HFFc6 (cell line): ENCODE results near the gene GLG1. TPM values are rescaled to one million over a fixed set of nuclear protein-coding genes. Genes with fewer than 3 reads are reported as not detected.
"Not testable (repeated sequence)": the region's sequence is repeated elsewhere in the genome, so short reads cannot be mapped to it uniquely, and the experiment has no call there.

Experiments
- DNase-seq: peaks from one replicate; pipeline ENCODE4 v3.0.0-alpha.2; 2018
- H3K27ac Mint-ChIP-seq: 2 replicates; pipeline ENCODE4 v1.8.0; 2020; ENCODE audit warnings: mild to moderate bottlenecking, mixed read lengths
- H3K27me3 Mint-ChIP-seq: 2 replicates; pipeline ENCODE4 v1.8.0; 2021; ENCODE audit warnings: mild to moderate bottlenecking, moderate library complexity, mixed read lengths; ENCODE audit not compliant: insufficient read depth
- H3K36me3 Mint-ChIP-seq: 2 replicates; pipeline ENCODE4 v1.8.0; 2021; ENCODE audit warnings: low read depth, mixed read lengths
- H3K4me1 Mint-ChIP-seq: 2 replicates; pipeline ENCODE4 v1.8.0; 2020; ENCODE audit warnings: low read depth, mixed read lengths
- H3K4me3 Mint-ChIP-seq: 2 replicates; pipeline ENCODE4 v1.8.0; 2020; ENCODE audit warnings: mild to moderate bottlenecking, moderate library complexity, mixed read lengths
- H3K9me3 Mint-ChIP-seq: 2 replicates; pipeline ENCODE4 v1.8.0; 2020; ENCODE audit warnings: mild to moderate bottlenecking, mixed read lengths
- total RNA-seq, 6 experiments: library from RNA; stranded (reverse); fragmentation: NEBNext Ultra II Directional; extraction: Animal tissue kit (Norgen Biotek cat#: 25700); gene quantifications; 2 replicates in 1 of 6; 3 replicates in 5 of 6; pipeline ENCODE4 v1.2.3, GENCODE V29; 2021

The GLG1 gene
- total RNA-seq, 6 experiments from 2014 or later = 149 to 167 (median 161) TPM

DNA sequence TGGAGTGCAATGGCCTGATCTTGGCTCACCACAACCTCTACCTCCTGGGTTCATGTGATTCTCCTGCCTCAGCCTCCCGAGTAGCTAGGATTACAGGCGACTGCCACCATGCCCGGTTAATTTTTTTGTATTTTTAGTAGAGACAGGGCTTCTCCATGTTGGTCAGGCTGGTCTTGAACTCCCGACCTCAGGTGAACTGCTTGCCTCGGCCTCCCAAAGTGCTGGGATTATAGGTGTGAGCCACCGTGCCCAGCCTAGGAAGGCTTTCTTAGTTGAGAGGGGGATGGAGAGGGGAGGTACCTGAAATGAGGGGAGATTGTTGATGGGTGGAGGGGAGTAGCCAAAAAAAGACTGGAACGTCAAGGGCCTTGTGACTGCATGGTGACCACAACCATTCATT is 193.0 kb downstream of the GLG1 start:
- H3K36me3 Mint-ChIP-seq, H3K27me3 Mint-ChIP-seq, H3K9me3 Mint-ChIP-seq, H3K4me1 Mint-ChIP-seq, DNase-seq, H3K4me3 Mint-ChIP-seq, H3K27ac Mint-ChIP-seq: not testable (repeated sequence)

DNA sequence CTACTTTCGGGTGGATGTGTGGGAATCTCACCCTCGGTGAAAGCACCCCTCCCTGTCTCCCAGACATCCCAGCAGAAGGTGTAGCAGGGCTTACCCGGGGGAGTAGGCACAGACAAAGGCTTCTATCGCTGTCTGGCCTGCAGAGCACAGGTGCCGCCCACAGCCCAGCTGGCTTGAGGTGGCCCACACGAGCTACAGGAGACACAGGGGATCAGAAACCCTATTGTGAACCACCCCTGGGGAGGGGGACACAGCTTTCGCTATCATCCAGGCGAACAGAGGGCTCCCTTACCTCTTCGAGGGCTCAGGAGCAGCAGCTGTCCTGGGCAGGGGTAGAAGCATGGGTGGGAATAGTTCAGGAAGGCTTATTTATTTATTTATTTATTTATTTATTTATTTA is 193.4 kb downstream of the GLG1 start:
- not testable (repeated sequence) for H3K27ac Mint-ChIP-seq, H3K4me3 Mint-ChIP-seq, DNase-seq, H3K27me3 Mint-ChIP-seq, H3K9me3 Mint-ChIP-seq, H3K4me1 Mint-ChIP-seq, H3K36me3 Mint-ChIP-seq

DNA sequence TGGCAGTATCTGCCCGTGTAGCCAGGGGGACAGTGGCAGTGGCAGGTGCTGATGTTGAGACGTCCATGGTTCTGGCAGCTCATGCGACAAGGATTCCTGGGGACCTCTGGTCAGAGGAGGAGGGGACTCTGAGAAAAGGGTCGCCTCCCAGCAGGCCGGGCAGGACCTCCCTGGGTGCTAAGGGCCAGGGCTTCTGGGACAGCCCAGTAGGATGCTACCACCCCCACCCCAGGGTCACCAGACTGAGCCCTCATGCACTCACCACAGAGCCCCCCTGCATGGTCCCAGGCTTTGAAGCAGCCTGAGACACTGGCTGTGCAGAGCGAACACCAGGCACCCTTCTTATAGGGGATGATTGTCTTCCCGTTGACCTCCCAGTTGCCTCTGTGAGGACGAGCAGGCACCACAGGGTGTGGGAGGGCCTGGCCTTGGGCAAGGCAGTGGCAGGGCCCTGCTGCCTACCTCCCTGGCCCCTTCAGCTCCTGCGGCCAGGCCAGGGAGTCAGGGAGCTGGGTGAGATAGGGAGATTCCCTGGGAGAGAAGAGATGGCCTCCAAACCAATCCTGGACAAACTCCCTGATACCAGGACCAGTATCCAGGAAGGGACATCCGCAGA is 194.0 kb downstream of the GLG1 start:
- not testable (repeated sequence) for H3K27ac Mint-ChIP-seq, H3K36me3 Mint-ChIP-seq, H3K9me3 Mint-ChIP-seq, DNase-seq, H3K4me1 Mint-ChIP-seq, H3K4me3 Mint-ChIP-seq, H3K27me3 Mint-ChIP-seq

DNA sequence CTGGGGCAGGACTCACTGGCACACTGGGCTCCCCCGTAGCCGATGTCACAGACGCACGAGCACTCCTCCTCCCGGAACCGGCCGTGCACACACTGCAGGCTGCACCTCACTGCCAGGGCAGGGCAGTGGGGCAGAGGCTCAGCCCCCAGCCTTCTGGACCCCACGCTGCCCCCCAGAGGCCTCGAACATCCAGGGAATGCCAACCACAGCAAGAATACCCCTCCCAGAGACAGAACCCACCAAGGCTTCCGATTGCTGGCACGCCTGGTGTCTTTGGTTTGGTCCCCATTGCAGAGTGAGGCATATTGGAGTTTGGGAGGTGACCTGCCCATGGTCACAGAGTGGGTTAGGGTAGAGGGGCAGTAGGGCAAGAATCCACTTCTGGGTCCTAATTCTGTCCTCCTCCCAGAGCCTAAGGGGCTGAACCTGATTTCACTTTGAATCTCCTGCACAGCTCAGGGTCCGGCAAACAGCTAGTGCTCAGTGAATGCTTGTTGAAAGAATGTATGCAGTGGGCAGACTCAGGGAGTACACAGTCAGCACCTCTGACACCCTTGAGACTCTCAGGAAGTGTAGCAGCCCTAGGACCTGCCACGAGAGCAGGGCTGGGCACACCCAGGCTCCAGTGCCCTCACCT is 194.7 kb downstream of the GLG1 start:
- H3K36me3 Mint-ChIP-seq, H3K27ac Mint-ChIP-seq, H3K4me1 Mint-ChIP-seq, DNase-seq, H3K9me3 Mint-ChIP-seq, H3K27me3 Mint-ChIP-seq, H3K4me3 Mint-ChIP-seq: not testable (repeated sequence)

DNA sequence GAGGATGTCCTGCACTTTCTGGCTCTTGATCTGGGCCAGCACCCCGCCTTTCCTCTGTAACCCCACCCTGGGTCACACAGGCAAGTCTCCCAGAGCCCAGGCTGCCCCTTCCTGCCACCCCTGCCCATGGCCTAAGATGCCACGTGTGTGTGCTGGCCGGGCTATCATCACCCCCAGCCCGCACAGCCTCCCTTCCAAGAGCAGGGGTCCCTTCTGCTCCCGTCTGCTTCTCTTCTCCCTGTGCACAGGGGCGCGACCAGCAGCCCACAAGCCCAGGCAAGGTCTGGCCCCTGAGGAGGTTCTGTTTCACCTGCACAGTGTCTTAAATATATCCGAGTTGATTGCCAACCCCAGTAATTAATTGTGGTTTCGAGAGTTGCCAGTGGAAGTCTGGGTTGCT is 195.9 kb downstream of the GLG1 start:
- DNase-seq, H3K9me3 Mint-ChIP-seq, H3K36me3 Mint-ChIP-seq, H3K4me3 Mint-ChIP-seq, H3K4me1 Mint-ChIP-seq, H3K27ac Mint-ChIP-seq, H3K27me3 Mint-ChIP-seq: not testable (repeated sequence)

DNA sequence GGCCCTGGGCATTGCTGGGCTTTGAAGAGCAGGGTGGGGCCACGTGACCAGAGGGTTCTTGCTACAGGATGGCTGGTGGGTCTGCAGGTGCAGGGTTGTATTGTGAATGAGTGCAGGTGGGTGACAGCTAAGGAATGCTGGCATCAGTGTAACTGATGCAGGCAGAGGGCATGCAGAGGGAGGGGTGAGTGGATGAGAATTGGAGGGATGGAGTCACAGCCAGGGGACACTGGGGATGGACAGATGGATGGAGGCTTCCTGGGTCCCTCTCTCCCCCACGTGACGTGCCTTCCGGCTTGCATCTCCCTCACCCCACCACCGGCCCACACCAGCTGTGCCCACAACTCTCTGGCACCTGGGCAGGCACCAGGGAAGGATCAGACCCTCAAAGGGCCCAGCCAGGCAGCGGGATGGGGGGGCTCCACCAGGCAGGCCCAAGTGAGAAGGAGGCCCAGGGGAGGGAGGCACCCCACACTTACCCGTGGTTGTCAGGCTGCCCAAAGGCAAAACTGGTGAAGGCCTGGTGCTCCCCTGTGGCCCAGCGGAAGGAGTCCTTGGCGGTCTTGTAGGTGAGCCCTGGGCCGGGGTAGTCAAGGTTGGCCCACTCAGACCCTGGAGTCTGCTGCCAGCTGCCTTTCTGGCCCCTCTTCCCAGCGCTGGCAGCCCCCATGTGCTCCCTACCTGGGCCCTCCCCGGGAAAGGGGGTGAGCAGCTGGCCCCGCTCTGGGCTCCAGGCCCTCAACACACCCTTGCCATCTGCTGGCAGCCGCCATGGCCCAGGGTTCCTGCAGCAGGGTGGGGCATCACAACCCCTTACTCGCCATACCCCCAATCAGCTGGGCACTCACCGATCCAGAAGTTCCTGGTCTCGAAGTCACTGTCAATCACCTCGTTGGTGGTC is 196.6 kb downstream of the GLG1 start:
- not testable (repeated sequence) for H3K27me3 Mint-ChIP-seq, H3K9me3 Mint-ChIP-seq, H3K27ac Mint-ChIP-seq, DNase-seq, H3K4me3 Mint-ChIP-seq, H3K36me3 Mint-ChIP-seq, H3K4me1 Mint-ChIP-seq

DNA sequence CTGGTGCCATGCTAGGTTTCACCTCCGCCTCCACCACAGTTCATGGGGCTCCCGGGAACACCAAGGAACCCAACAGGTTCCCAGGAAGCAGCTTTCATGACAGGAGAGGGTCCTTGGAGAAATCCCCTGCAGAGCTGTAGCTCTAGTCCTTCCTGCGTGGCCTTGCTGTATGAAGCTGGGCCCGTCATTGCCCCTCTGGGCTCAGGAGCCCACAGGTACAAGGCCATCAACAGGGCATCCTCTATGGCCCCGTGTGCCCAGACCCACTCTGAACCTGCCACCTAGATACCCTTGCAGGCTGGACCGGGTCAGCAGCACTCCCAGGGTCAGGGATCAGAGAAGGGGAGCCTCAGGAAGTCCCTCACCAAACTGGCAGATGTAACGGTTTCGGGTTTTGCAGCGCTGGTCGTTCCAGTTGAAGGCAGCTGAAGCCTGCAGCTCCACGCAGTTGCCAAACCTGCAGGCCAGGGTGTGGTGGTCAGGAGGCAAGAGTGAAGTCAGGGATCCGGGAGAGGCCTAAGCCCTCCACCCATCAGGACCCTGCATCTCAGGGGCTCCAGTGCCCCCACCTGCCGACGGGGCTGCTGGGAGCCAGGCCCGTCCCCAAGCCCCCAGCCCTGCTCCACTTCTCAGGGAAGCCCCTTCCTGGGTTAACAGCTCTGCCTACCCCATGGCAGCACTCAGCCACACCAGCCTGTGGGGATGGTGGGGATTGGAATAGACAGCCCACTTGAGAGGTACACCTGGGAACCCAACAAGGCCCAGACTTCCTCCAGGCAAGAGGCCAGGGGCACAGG is 197.5 kb downstream of the GLG1 start:
- not testable (repeated sequence) for H3K27me3 Mint-ChIP-seq

DNA sequence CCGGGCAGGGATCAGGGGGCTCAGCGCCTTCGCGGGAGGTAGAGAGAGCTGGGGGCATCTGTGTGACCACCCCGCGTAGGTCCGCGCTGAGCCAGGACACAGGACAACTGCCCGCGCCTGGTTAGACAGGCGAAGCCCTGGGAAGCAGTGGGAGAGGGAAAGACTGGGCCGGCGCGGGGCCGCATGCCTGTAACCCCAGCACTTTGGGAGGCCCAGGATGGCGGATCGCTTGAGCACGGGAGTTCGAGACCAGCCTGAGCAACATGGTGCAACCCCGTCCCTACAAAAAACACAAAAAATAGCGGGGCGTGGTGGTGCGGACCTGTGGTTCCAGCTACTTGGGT is 199.6 kb downstream of the GLG1 start:
- DNase-seq, H3K9me3 Mint-ChIP-seq, H3K36me3 Mint-ChIP-seq, H3K4me1 Mint-ChIP-seq, H3K27ac Mint-ChIP-seq, H3K27me3 Mint-ChIP-seq, H3K4me3 Mint-ChIP-seq: not testable (repeated sequence)

More for the DNA sequence above, 197.5 kb downstream of the GLG1 start:
- not testable (repeated sequence) for DNase-seq, H3K36me3 Mint-ChIP-seq, H3K4me1 Mint-ChIP-seq, H3K4me3 Mint-ChIP-seq, H3K9me3 Mint-ChIP-seq, H3K27ac Mint-ChIP-seq

DNA sequence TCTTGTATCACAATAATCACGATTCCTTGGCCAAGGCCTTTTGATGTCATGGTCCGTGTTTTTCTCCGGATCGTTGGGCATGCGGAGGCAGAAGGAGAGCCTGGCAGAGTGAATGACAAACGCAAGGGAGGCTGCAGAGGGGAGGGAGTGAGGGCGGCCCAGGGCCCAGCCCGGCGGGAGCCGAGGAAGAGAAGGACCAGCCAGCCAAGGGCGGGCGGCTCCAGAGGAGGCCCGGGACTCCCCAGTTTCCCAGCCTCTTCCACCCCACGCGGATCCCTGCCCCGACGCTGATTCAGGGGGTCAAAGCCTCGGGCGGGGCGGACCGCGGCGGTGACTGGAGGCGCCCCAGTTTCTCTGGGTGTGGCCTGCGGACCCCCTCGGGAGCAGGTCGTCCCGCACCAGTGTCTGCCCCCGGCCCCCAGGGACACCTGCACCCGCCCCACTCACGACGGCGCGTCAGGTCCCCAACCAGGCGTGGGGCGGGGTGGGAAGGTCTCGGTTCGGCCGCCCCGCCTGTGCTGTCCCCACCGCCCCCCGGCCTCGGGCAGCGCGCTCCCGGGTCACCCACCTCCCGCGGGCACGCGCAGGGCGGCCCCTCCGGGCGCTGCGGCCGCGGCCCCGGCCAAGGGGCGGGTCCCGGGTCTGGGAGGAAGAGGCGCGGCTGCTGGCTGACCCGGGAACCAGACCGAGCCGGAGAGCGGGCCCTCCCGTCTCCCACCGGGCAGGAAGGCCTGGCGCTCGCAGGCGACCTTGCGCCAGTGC is 200.1 kb downstream of the GLG1 start:
- DNase-seq, H3K4me1 Mint-ChIP-seq, H3K27me3 Mint-ChIP-seq, H3K9me3 Mint-ChIP-seq, H3K4me3 Mint-ChIP-seq, H3K27ac Mint-ChIP-seq, H3K36me3 Mint-ChIP-seq: not testable (repeated sequence)

DNA sequence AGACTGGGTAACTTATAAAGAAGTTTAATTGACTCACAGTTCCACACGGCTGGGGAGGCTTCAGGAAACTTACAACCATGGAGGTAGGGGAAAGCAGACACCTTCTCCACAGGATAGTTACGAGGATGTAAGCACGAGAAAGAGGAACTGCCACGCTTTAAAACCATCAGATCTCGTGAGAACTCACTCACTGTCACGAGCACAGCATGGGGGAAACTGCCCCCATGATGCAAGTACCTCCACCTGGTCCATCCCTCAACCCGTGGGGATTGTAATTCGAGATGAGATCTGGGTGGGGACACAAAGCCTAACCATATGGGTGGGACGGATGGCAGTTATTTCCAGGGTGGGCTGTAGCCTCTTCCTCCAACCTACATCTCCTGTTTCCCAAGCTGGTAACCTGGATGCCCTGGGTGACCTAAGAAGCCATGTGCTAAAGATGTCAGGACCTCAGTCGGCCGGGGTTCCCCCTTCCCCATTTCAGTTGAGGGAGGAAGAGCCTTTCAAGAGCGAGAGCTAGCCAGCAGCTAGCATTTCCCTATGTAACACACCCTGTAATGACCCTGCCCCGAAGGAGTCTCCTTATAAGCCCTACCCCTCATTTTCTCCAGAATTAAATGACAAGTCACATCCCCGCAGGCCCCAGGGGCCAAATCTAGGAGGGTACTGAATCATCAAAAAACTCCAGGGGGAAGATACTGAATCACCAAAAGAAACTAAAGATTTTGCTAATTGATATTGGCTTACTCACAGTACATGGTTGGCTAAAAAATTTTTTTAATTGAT is 202.6 kb downstream of the GLG1 start:
- H3K9me3 Mint-ChIP-seq, H3K27me3 Mint-ChIP-seq, DNase-seq, H3K4me1 Mint-ChIP-seq, H3K27ac Mint-ChIP-seq, H3K4me3 Mint-ChIP-seq, H3K36me3 Mint-ChIP-seq: not testable (repeated sequence)

DNA sequence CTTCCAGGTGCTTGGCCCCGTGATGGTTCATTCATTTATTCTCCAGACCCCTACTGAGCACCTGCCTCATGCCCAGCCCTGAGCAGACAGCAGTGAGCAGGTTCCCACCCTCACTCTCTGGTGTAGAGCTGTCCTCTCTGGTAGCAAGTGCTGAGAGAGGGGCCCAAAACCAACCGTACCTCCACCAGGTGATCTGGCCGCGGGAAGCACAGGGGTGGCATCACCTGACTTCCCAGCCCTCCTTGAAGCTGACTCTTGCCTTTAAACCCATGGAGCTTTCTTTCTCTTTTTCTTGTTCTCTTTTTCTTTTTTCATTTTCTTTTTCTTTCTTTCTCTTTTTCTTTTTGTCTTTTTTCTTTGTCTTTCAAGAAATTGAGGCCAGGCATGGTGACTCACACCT is 206.7 kb downstream of the GLG1 start:
- not testable (repeated sequence) for H3K9me3 Mint-ChIP-seq, H3K27me3 Mint-ChIP-seq, H3K36me3 Mint-ChIP-seq, DNase-seq, H3K4me3 Mint-ChIP-seq, H3K27ac Mint-ChIP-seq, H3K4me1 Mint-ChIP-seq

DNA sequence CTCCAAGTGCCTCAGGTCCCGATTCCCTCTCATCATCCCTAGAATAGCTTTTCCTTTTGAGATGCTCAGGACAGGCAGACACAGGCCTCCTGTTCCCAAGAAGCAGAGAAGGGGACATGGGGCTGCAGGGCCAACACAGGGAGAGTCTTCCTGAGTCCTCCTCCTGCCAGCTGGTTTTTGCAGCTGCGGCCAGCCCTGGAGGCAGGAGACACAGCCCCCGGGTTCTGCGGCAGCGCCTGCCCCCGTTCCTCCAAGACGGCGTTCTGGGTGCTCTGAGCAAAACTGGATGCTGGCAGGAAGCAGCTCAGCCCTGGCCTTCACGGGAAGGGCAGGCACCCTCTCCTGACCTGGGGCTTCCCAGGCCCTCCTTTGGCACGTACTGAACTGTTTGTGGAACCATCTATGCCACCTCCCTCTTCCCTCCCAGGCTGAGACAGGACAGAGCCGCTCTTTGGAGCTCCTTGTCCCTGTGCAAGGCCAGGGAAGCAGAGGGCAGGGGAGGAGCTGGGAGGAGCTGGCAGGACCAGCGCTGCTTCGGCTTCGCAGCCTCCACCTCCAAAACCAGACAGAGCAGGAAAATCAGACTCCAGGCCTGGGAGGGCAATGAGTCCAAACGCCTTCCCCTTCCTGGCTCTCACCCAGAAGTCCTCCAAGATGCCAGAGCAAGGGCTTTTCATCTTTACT is 208.6 kb downstream of the GLG1 start:
- DNase-seq, H3K4me1 Mint-ChIP-seq: not testable (repeated sequence)

More for the DNA sequence above, 208.6 kb downstream of the GLG1 start:
- H3K27me3 Mint-ChIP-seq, H3K27ac Mint-ChIP-seq, H3K9me3 Mint-ChIP-seq, H3K36me3 Mint-ChIP-seq, H3K4me3 Mint-ChIP-seq: not testable (repeated sequence)
